Esophagus squamous epithelium (tissue), 4 donors: ENCODE data around the gene SCG5.

Experiments
- POLR2A ChIP-seq, 4 donors: fragments of 450-650 bp; IDR thresholded peaks; one replicate each; pipeline ENCODE4 v1.6.1; 2017; ENCODE audit warnings: antibody characterized with exemption in 4 of 4, mild to moderate bottlenecking in 4 of 4, moderate library complexity in 3 of 4
- TF ChIP-seq, protein P1 (sequence below), 6 experiments: fragments of 450-650 bp in 4 of 6; fragments of 200-600 bp in 2 of 6; sonication (generic) in 2 of 6; IDR thresholded peaks; one replicate each; pipeline ENCODE4 v1.5.1; 2016 to 2019; ENCODE audit warnings: antibody characterized with exemption in 6 of 6, mild to moderate bottlenecking in 4 of 6, moderate library complexity in 4 of 6

DNA sequence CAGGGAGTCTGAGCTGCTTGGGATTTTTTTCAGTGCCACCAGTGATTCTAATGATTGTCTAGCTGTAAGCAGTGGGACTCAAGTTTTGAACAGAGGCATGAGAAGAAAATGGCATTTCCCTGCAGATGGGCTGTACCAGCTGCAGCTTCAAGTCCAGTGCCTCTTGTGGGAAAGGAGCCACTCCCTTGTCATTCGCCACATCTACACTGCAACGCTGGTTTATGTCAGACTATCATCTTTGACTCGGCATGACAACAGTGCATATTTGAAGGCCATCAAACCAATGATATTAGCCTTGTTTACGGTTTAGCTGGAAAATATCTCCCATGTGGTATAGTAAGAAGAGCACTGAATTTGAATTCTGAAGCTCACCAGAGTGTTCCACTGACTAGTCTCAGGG lies 22.2 kb downstream of the SCG5 start:
- no peak for TF ChIP-seq POLR2A (IDR thresholded peaks at IDR 0.05)
- TF ChIP-seq, protein P1, sequence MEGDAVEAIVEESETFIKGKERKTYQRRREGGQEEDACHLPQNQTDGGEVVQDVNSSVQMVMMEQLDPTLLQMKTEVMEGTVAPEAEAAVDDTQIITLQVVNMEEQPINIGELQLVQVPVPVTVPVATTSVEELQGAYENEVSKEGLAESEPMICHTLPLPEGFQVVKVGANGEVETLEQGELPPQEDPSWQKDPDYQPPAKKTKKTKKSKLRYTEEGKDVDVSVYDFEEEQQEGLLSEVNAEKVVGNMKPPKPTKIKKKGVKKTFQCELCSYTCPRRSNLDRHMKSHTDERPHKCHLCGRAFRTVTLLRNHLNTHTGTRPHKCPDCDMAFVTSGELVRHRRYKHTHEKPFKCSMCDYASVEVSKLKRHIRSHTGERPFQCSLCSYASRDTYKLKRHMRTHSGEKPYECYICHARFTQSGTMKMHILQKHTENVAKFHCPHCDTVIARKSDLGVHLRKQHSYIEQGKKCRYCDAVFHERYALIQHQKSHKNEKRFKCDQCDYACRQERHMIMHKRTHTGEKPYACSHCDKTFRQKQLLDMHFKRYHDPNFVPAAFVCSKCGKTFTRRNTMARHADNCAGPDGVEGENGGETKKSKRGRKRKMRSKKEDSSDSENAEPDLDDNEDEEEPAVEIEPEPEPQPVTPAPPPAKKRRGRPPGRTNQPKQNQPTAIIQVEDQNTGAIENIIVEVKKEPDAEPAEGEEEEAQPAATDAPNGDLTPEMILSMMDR (IDR thresholded peaks at IDR 0.05) = no peak
